Activated gamma-delta T cell treated with Interleukin-2 at 50 U/mL for 16 hours (primary cell): ENCODE results near the gene KIAA0232.
A peak's percentile ranks its signal among the peaks of the same experiment; 100 is the strongest.
"Not testable (repeated sequence)": the region's sequence is repeated elsewhere in the genome, so short reads cannot be mapped to it uniquely, and the experiment has no call there.

Source experiments
- DNase-seq: peaks from one replicate; pipeline ENCODE4 v3.0.0-alpha.2; 2020

KIAA0232 gene

GRCh38 chr4:6905516-6906445 lies 123.3 kb downstream of the KIAA0232 start:
- no peak for DNase-seq

- not testable (repeated sequence) for DNase-seq
Measured at GRCh38 chr4:6906486-6906885, 124.0 kb downstream of the KIAA0232 start.

DNA sequence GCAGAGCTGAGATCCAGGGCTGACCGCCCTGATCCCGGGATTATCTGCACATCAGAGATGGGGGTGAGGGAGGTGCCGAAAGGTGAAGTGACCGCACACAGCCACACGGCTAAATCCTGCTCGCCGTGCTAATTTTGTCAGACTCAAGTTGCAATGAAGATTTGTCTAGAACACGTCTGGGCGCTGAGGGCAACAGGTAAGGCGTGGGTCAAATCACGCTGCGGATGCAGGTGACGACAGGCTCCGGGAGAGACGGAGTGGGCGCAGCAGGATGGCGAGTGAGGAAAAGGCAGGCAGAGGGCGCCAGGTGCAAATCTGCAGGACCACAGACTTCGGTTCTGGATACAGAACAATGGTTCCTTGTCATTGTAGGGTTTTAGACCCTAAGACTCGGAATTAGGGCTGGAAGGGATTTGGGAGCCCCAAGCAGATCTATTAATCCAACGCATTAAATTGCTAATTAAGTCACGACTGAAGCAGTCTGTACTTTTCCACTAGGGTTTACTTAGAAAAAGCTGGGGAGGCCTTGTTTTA lies 125.2 kb downstream of the KIAA0232 start:
- DNase-seq: no peak

DNA sequence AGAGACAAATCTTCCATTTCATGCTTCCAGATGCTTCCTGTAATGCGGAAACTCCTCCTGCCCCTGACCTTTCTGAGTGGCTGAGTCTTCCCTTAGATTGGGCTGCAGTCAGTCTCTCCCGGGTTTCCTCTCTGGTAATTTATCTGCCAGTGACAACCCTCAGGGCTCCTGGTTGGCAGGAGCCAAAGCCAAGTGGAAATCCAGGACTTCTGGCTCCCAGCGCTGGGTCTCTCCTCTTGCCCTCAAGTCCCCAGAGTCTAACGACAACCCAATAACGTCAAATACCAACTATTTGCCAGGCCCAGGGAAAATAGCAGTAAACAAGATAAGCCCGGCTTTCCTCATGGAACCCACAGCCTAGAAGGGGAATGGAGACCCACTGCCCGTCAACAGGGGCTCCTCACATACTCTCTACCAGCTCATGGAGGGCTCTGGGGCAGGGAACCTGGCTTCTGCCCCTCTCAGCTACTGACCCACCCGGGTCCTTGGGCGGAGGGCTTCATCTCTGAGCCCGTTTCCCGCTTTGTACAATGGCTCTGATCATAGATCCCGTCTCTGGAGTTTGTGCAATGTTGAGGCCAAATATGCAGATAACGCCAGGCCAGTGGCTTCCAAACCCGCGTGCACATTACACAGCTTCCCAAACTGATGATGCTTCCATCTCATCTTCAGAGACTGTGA lies 126.0 kb downstream of the KIAA0232 start:
- DNase-seq: no peak

DNA sequence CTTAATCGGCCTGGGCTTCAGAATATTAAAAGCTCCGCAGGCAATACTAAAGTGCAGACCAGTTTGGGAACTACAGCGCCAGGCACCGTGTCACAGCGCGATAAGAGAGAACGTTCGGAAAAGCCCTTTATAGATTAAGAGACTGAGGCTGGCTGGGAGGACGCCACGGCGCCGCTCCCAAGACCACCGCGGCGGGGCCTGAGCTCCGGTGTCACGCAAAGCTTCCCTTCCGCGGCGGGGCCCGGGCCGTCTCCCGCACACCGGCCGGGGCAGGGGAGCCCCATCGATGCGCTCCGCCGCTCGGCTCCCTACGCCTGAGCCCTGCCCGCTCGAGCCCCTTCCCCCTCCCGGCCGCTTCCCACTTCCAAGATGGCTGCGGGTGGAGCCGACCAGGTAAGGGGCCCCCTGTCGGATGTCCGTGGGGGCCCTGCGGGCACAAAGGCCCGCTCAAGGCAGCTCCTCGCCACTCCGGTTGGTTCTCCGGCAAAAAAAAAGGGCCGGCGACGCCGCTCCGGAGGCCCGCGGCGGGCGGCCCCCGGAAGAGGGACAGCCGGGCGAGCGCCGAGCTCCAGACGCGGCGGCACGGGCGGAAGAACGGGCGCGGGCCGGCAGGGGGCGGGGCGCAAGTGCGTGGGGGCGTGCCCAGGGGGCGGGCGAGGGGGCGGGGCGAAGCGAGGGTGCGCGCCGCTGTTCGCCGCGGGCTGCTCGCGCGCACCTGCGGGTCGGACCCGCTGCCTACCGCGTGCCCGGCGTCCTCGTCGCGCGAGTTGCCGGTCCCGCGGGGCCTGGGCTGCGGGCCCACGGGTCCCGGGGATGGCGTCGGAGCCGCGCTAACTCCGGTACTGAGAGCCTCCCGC lies 126.8 kb downstream of the KIAA0232 start, which contains the start of gene TBC1D14:
TBC1D14 (plus strand) TSS at position 714 of the 857 bp plus-strand sequence. CDS start 13,564 bp downstream, outside the sequence.
- peak; percentile 80 for DNase-seq

DNA sequence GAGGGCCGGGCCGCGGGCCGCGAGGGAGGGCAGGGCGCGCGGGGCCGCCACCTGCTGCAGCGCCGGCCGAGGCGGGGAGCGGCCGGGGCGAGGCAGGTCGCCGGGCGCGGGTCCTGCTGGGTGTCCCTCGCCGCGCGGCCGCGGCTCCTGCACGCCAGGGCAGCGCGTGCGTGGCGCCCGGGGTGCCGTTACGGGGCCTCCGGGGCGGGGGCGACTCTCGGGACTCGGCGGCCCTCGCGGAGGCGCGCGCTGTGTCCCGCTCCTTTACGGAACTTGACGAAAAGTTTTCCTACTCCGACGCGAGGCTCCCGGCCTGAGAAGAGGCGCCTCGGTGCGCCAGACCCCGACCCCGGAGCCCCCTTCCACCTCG lies 127.4 kb downstream of the KIAA0232 start:
- DNase-seq: peak; percentile 14

DNA sequence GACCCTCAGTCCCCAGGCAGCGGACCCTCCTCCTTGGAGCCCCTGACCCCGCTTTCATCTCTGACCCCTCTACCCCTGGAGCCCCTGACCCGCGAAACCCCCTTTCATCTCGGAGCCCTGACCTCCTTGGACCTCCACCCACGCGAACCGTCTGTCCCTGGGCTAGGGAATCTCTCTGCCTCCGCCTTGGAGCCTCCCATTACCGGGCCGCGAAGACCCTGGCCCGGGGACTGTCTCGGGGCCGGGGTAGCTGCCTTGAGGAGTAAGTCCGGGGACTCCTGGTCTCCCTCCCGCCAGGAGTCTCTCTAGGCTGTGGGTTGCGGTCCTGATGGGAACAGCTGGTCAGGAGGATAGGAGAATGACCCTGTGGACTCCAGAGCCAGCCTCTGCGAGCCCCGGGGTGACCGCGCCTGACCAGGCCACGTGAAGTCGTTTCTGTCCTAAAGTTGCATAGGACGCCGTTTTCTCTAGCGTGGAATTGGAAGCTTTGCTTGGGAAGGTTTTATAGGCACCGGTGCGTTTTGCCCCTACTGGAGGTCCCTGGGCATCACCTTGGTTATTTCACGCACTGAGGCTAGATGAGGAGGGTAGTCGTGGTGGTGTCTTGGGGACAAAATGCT lies 127.9 kb downstream of the KIAA0232 start:
- DNase-seq: no peak

DNA sequence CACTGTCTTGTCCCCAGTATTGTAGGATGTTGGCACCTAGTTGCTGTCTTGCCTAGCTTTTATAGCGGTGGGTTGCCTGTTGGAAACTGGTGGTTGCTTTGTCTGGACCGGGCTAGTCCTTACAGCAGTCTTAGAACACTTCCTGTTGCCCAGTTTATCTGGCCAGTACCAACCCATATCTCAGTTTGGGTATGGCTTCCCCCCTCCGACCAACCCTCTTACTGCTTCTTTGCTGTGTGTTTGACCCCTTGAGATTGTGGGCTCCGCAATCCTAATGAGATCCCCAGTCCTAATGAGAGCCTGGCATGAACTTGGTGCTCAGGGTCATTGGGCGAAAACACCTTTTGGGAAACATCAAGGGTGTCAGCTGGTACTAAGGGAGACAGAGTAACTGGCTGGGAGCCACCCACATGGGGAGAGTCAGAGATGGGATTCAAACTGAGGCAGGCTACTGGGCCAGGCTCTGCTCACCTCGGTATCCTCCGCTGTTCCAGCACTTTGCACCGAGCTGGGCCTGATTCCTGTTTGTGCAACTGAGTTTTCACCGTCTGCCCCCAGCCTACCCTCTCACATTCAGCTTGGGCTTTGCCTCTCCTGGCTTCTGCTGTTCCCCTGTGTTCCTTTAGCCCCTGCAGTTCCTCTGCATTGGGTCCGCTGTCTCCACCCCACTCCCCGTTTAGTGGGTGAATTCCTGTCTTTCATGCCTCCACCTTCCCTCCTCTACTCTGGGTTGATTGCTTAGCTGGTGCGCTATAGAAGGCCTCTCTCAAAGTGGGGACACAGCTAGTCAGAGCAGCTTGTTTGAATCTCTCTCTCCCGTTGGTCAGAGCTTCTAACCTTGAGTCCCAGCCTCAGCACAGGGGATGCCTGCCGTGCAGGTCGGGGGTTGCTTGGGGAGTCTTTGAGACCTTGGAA lies 128.7 kb downstream of the KIAA0232 start:
- DNase-seq: no peak

DNA sequence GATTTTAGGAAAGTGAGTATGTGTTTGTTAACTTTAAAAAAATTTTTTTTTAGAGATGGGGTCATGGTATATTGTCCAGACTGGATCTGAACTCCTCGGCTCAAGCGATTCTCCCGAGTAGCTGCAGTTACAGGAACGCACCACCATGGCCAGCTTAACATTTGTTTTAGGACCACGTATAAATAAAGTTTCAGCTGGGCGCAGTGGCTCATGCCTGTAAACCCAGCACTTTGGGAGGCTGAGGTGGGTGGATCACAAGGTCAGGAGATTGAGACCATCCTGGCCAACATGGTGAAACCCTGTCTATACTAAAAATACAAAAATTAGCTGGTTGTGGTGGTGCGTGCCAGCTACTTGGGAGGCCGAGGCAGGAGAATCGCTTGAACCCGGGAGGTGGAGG lies 129.4 kb downstream of the KIAA0232 start:
- DNase-seq: not testable (repeated sequence)

DNA sequence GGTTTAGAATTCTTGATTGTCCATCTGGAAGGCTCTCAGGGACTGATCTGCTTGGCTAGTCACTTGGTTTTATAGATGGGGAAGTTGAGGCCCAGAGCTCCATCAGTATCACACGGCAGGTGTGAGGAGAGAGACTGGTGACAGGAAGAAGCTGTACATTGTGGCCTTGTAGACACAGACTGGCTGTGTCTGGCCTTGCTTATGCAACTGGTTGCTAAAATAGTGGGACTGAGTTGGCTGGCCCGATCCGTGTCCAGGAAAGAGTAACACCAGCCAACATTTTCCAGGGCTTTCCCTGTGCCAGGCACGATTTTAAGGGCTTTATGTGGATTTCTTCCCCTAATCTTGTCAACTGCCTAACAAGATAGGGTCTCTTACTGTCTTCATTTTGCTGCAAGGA lies 129.9 kb downstream of the KIAA0232 start:
- no peak for DNase-seq

GRCh38 chr4:6913350-6913905 lies 130.9 kb downstream of the KIAA0232 start:
- DNase-seq: no peak

DNA sequence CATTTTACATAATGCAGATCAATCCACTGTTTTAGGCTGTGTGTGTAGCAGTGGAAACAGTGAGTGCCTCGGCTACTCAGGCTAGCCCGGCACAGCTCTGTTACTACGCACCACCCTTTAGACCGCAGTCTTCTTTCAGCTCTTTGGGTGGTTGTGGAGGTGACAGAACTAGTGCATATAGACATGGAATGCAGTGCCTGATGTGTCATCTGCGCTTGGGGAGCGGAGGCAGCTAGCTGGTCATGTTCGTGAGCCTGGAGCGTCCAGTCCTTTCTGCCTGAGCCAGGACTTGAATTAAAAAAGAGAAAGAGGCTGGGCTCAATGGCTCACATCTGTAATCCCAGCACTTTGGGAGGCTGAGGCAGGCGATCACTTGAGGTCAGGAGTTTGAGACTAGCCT lies 131.9 kb downstream of the KIAA0232 start:
- no peak for DNase-seq

- no peak for DNase-seq
Measured at GRCh38 chr4:6915041-6916005, 132.8 kb downstream of the KIAA0232 start.

DNA sequence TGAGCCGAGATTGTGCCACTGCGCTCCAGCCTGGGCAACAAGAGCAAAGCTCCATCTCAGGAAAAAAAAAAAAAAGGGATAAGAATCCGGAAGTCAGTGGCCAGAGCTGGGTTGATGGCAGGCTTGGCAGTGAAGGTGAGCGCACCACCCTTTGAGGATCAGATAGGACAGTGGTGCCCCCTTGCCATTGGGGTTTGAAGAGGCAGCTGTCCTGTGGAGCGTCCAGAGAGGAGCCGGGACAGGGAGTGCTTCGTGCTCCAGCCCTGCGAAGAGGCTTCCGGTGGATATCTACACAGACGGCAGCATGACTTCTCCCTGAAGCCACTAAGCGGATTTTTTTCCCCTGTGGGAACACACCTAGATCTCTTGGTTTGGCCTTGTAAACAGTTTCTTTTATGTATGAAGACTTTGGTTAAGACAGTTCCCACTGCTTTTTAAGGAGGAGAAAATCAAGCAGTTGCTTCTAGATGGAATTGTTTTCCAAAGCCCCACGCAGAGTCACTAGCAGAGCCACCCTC lies 133.6 kb downstream of the KIAA0232 start:
- DNase-seq: no peak

- peak; percentile 52 for DNase-seq
Measured at GRCh38 chr4:6916587-6917460, 134.3 kb downstream of the KIAA0232 start.

DNA sequence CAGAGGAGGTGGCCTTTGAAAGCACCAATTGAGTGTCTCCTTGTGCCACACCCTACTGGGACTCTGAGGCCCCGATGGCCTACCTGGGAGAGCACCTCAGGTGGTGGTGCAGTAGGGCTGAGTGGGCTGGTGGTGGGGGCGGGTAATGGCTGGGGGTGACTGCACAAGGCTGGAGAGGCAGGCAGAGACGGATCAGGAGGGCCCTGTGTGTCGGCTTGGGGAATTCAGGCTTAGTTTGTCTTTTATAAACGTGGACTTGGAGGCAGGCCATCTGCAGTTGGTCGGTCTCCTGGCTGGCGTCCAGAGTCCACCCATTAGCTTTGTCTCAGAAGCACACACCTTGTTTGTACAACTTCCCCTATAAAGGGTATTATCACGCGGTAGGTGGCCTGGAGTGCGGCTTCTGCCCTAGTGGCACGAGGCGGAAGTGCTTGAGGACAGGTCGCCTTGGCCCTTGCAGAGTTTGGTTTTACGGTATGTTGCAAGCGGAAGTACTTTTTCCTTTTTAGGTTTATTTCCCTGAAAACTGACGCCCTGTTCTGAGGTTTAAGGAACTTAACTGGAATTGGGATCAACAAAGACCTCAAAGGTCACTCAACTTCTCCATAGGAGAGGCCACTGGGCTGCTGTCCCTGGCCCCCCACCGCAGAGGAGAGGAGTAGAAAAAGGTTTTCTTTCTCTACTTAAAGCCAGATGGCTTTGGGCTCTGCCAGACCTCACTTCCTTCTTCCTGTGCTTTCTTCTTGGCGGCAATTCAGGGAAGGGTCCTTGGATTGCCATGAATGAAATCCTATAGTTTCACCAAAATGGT lies 135.1 kb downstream of the KIAA0232 start:
- peak; percentile 24 for DNase-seq

- DNase-seq: no peak
Measured at GRCh38 chr4:6918338-6918737, 135.8 kb downstream of the KIAA0232 start.
